GM12872 (cell line): ENCODE results near the gene MTHFSD.

Source experiments
- TF ChIP-seq, protein P1 (sequence below): IDR thresholded peaks from 3 replicates; pipeline ENCODE4 v1.5.1; 2011; ENCODE audit warnings: low read depth, mild to moderate bottlenecking, low read length, moderate library complexity; ENCODE audit not compliant: insufficient read depth

MTHFSD gene

DNA sequence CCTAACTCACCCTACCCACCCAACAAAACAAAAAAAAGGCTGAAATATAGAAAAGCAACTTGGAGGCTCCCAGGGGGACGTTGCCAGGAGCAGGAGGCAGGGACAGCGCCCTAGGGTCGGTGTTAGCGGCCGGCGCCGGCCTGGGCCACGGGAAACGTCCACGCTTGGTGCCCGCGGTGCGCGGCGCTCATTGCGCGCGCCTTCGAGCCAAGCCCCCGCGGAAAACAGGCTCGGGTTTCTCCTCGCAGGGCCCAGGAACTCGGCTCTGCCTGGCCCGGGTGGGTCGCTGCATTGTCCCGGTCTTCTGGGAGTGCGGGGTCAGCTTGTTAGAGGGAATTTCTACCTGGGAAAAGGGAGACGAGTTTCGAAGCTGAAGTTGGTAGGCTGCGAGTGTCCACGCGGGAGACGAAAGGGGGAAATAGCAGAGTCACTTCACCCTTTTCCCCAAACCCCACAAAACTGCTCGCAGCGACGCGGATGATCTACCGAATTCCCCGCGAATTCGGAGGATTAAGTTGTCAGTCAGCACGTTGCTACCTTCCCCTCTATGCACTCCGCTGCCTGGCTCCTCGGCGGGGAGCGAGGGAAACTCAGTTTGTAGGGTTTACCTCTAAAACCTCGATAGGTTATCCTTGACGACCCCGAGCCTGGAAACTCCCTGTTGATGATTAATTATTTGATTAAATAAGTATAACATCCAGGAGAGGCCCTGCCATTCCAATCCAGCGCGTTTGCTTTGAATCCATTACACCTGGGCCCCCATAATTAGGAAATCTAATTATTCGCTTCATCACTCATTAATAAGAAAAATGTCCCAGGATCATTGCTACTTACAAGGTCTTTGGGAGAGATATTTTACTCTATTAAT lies 10.8 kb upstream of the MTHFSD start:
- TF ChIP-seq, protein P1, sequence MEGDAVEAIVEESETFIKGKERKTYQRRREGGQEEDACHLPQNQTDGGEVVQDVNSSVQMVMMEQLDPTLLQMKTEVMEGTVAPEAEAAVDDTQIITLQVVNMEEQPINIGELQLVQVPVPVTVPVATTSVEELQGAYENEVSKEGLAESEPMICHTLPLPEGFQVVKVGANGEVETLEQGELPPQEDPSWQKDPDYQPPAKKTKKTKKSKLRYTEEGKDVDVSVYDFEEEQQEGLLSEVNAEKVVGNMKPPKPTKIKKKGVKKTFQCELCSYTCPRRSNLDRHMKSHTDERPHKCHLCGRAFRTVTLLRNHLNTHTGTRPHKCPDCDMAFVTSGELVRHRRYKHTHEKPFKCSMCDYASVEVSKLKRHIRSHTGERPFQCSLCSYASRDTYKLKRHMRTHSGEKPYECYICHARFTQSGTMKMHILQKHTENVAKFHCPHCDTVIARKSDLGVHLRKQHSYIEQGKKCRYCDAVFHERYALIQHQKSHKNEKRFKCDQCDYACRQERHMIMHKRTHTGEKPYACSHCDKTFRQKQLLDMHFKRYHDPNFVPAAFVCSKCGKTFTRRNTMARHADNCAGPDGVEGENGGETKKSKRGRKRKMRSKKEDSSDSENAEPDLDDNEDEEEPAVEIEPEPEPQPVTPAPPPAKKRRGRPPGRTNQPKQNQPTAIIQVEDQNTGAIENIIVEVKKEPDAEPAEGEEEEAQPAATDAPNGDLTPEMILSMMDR = no peak

DNA sequence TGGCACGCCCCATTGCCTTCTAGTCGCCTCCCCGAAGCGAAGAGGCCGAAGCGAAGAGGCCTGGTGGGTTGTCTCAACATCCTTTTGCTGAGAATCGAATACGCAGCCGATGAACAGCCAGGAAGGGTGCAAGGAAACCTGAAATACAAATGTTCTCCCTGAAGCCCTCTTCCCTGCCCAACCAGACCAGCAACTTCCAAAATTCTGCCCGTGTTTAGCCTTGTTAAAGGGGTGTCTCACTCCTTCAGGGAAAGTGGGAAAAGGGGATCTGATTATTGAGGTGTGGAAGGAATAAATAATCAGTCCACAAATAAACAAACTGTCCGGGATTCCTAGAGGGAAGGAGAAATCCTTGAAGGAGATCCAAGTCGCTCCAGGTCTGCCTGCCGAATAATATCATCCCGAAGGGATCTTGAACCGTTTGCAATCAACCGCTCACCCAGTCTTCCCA lies 10.2 kb upstream of the MTHFSD start:
- TF ChIP-seq, protein P1 = no peak

DNA sequence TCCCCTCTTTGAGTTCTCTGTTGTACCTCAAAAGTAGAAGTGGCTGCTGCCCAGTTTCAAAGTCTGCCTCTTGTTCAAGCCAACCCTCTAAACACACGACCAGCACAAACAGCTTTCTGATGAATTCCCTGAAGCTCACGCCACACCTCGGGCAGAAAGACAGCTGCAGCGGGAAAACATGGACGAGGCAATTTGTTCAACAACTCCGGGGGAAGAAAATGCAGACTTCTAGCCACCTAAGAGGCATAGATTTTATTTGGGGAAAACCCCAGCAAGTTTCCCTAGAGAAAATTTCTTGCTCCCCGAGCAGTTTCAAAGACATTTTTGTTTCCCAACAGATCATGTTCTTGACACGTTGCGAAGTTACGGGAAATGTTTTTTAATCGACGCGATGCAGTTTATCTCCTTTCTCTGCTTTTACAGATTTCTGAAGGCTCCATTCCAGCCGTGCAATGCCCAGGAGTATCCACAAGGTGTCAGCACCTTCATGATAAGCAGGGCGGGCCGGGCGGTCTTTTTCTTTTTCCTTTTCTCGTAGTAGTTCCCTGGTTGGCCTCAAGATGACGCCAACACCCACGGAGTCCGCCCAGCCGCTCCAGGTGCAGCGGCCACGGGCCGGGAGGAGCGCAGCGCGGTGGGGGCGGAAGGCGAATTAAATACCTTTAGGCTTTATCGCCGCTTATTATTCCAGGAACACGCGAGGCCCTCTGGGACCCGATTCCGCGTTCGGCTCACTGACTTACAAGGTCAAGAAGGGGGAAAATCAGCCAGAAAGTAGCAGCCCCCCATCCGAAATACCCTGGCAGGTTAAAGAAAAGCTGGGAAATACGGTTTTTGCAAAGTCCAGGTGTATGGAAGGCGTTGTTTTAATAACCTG lies 8.7 kb upstream of the MTHFSD start:
- TF ChIP-seq, protein P1 = peak; percentile 99

DNA sequence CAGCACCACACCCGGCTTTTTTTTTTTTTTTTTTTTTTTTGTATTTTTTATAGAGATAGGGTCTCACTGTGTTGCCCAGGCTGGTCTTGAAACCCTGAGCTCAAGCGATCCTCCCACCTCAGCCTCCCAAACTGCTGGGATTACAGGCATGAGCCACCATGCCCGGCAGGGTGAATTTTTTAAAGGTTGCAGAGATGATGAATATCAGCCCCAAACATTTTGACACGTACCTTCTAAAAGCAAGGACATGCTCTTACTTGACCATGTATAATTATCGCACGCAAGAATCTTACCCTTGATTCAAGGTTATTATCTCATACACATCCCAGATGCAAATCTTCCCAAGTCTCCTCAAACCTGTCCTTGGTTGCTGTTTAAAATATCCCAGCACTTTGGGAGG lies 7.3 kb upstream of the MTHFSD start:
- TF ChIP-seq, protein P1 = no peak

DNA sequence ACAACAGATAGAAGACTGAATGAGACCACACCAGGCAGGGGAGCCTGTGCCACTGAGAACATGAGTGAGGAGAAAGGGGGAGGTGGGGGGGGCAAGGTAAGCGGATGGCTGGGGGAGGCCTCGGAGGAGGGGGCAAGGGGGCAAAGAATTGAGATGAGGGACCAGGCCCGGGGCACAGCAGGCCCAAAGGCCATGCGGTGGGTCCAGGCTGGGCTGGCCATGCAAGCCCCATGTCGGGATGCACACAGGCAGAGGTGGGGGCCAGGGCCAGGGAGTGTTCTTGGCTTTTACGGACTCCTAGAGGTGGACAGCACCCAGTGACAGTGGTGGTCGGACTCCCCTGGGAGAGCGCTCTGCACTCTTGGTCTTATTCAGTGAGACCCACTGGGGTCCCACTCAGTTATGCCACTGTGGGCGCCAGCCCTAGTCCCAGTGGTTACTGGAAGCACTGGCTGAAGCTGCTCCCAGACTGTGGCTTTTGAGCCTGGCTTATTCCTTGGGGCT lies 4.8 kb upstream of the MTHFSD start:
- TF ChIP-seq, protein P1 = no peak

DNA sequence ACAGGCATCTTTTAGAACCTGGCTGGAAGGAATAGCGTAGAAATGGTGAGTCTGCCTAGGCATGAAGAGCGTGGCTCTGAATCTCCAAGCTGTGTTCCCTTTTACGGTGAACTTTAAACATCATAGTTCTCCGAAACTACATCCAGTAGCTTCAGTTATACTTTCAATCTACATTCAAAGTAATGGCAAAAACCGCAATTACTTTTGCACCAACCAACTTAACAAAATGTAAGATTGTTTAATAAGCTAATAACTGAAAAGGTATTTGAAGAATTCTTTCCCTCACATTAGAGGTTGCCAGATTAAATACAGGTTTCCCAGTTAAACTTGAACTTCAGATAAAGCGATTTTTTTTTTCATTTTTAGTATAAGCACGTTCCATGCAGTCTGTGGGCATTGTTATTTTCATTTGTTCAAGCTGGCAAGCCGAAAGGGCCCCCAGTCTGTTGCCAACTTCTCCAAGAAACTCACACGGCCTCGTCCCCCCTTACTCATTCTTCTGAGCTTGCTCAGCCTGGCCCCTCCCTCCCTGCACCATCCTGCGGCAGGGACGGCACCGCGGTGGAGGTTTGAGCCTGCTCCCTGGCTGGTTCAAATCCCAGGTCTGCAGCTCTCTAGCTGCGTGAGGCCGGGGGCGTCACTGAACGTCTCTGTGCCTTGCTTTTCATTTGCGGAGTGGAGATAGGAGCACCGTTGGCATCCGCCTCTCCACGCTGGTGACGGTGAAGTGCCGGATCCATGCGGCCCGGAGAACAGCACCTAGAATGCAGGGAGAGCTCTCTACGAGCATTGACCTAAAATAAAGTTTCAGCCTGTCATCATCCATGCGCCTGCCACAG lies 3.5 kb upstream of the MTHFSD start:
- TF ChIP-seq, protein P1 = no peak
